IPS-NIHi11 (cell line): Measurements from ENCODE around the gene NLRP3.

ENCODE experiments used
- DNase-seq: peaks from one replicate; pipeline ENCODE4 v3.0.0; 2012; ENCODE audit warnings: mixed read lengths, low spot score

NLRP3 gene

DNA sequence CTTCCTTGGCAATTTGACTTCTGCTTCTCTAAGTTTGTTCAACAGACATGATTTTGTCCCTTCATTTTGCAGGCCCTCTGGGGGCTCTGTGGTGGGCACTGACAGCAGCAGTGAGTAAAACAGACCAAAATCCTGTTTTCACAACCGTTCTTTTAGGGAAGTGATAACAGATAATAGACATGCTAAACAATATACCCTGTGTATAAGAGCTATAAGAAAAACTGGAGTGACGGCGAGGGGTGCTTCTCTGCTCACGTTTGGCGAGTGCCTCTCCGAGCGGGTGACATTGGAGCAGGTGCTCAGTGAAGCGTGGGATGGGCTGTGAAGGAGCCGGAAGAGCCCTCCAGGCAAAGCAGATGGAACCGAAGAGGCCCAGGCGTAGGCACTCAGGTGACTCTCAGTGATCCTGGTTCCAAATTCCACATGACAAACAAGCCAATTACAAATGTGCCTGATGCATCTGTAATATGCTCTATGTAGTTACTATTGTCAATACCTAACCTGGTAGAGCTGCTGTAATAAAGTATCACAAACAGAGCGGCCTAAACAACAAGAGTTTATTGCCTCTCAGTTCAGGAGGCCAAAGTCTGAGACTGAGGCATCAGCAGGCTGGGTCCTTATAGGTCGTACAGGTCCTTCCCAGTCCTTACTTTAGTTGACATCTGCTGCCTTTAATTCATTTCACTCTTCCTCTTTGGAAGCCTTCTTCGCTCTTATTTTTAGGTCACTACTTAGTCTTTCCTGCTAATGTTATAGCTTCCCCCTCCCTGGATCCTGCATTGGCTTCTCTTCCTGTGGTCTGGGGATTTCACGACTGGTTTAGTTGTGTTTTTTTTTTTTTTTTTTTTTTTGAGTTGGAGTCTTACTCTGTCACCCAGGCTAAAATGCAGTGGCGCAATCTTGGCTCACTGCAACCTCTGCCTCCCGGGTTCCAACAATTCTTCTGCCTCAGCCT is 21.9 kb downstream of the NLRP3 start:
- DNase-seq, result no peak

GRCh38 chr1:247440001-247440620 is 24.1 kb downstream of the NLRP3 start:
- no peak for DNase-seq

DNA sequence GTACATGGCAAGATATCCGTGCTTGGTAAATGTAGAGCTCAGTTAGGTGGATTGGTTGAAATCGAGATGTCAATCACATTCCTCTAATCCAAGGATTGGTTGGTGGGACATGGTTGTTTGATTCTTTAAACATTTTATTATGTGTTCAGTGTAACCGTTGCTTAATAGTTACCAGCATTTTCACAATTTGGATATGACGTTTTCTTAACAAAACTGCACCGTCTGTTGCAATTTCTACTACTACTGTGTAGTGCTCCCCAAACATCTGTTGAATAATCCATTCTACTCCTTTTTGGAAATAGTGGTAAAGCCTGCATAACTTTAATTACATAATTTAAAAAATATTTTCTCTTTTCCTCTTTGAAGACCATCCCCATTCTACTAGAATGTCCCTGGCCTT is 25.6 kb downstream of the NLRP3 start:
- DNase-seq, result no peak

GRCh38 chr1:247442164-247442563 is 26.2 kb downstream of the NLRP3 start:
- DNase-seq, result no peak

DNA sequence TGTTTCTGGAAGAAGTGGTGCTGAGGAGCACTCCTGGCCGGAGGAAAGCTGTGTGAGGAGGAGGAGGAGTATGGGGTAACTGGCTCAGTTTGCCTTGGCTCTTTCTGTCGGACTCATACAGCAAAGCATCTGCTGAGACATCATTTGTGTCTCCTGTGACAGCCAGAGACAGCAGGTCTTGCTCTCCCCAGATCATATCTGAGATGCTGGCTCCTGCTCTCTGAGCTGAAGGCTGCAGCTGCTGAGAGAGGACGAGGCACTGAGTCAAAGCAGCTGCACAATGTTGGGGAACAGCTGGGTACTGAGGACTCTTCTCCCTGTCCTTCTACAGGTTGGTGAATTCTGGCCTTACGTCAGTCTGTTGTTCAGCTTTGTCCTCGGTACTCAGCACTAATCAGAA is 27.7 kb downstream of the NLRP3 start:
- DNase-seq, result no peak

GRCh38 chr1:247444571-247444970 is 28.6 kb downstream of the NLRP3 start:
- no peak for DNase-seq

DNA sequence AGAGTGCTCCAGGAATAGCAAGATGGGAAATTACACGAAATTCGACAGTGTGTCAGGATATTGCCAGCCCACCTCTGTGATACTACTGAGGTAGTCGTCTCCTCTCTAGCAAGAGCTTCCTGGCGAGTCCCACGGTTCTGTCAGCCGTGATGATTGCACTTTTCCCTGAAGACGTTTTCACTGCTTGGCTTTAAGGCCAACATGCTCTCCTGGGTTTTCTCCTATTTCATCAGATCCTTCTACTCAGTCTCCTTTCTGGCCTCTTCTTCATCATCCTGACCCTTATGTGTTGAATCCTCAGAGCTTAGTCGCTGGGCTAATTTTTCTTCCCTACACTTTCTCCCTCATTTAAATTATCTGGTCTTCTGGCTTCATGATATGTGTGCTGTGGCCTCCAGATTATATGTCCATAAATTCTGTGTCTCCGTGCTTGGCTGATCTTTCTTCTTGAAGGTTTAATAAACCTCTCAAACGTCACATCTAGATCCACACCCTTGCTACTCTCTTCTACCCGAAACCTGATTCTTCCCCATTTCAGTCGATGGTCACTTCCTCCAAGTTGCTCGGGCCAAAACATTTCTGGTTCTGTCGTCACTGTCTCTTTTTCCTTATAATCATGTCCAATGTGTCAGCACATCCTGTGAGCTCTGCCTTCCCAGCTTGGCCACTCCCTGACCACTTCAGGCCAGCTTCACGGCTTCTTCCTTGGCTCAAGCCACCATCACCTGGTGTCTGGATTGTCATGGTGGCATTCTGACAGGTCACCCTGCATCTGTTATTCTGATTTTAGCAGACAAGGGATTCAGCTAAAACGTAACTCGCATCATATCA is 29.8 kb downstream of the NLRP3 start:
- no peak for DNase-seq

GRCh38 chr1:247447162-247447909 is 31.4 kb downstream of the NLRP3 start:
- no peak for DNase-seq

- peak; percentile 77 for DNase-seq
These were observed 32.3 kb downstream of the NLRP3 start for GRCh38 chr1:247448107-247448791.

GRCh38 chr1:247451388-247452010 is 35.5 kb downstream of the NLRP3 start:
- no peak for DNase-seq

- no peak for DNase-seq
These were observed 36.6 kb downstream of the NLRP3 start for GRCh38 chr1:247452447-247453039.

- no peak for DNase-seq
These were observed 37.3 kb downstream of the NLRP3 start for GRCh38 chr1:247453245-247453644.

DNA sequence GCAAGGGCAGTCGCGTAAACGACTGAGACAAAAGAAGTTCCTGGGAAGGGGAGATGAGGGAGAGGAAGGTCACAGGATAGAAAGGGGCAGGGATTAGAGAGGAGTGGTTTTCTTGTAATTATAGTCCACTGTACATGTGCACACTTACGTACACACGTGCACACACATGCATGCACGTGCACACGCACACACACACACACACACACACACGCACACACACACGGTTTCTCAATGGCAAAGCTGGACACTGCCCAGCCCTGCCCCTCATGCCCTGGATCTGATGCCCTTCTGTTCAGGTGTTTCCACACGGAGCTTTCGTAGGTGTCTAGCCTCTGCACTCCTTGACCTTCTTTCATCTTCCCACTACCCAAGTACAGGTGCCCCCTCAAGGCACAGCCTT is 38.0 kb downstream of the NLRP3 start:
- DNase-seq, result no peak

DNA sequence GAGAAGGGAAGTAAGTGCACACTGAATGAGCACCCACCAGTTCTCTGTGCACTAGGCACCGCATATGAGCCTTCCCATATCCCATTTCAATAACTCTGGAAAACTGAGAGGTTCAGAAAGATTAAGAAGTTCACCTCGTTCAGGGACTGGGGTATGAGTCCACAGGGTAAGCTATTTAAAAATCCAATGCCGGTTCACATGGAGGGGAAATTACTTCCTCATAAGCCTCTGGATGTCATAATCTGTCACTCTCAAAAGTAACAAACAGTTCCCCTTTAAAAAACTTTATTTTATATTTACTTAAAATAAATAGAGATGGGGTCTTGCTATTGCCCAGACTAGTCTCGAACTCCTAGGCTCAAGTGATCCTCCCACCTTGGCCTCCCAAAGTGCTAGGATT is 40.0 kb downstream of the NLRP3 start:
- no peak for DNase-seq

DNA sequence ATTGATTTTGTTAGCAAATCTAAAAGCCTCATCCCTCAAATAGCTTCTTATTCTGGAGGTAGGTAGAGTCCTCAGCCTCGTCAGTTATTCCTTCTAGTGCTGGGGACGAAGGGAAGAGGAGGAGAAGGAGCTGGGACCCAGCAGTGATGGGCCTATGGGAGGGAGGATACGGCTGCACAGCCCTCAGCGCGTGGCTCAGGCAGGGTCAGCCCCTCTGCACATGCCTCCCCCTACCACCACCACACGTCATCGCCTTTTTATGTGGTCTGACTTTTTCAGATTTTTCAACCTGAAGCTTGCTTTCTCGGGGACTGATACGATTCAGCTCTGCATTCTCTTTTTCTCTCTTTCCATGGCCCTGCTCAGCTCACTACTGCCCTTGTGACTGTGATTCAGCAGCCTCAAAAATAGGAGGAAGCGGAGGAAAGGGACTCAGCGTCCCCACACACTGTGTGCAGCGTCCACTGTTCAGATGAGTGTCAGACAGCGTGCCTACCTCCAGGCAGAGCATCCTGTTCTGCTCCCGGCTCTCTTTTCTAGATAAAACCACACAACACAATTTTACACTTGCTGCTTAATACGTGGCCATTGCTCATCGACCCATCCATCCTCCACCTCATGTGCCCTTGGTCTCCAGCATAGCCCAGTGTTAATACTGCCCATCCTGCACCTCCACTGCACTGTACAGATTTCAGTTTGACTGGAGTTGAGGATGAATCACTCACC is 41.1 kb downstream of the NLRP3 start:
- DNase-seq, result no peak

DNA sequence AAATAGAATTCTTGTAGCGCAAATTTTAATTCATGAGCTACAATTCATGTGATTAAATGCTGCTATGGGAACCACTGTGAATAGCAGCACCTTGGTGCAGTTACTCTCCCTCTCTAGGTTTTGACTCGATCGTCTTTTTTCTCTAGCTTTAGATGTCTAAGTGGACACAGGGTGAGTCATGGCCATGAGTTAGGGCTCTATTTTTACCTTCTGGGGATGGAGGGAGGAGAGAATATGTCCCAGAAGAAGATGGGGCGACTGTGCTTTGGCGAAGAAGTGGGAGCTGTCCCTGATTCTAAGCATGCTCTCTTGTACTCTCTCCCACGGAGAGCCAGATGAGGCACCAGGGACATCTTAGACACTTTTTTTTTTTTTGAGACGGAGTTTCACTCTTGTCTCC is 43.5 kb downstream of the NLRP3 start:
- no peak for DNase-seq

GRCh38 chr1:247465796-247466195 is 49.8 kb downstream of the NLRP3 start:
- no peak for DNase-seq

DNA sequence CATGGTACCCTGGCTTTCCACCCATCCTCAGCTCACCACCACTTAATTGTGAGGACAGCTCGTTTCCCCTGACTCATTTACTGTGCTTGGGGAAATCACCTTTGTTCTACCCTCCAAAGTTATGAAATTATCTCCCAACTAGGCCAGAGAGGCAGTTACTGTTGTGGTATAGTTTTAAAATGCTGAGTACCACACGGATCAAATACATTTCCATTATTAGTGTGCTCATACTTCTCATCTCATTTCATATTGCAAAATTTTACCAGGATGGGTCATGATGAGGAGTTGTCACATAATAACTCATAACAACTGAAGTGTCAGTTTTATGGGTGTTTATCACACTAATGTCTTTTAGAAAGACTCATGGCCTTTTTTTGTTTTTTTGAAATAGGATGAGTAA is 51.2 kb downstream of the NLRP3 start:
- DNase-seq, result no peak

DNA sequence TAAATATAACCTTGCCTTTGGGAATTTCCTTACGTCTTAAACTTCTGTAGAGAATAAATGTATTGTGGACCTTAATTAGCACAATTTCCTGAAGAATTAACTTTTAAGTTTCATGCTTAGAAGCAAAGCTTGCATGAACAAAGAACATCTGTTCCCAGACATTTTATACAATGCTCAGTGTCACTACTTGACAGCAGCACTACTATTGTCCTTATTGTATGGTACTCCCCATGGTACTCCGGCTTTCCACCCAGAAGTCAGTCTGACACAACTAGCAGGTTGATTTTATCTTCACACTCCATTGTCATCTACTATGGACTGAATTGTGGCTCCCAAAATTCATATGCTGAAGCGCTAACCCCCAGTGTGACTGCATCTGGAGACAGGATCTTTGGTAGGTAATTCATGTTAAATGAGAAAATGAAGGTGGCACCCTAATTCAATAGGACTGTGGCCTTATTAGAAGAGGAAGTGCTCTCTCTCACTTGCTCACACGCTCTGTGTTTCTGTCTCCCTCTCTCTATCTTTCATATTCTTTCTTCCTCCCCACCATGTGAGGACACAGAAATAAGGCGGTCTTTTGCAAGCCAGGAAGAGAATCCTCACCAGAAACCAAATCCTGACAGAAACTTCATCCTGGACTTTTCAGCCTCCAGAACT is 52.6 kb downstream of the NLRP3 start:
- DNase-seq, result no peak
